ENCODE measurements around the gene FSTL4.

DNA sequence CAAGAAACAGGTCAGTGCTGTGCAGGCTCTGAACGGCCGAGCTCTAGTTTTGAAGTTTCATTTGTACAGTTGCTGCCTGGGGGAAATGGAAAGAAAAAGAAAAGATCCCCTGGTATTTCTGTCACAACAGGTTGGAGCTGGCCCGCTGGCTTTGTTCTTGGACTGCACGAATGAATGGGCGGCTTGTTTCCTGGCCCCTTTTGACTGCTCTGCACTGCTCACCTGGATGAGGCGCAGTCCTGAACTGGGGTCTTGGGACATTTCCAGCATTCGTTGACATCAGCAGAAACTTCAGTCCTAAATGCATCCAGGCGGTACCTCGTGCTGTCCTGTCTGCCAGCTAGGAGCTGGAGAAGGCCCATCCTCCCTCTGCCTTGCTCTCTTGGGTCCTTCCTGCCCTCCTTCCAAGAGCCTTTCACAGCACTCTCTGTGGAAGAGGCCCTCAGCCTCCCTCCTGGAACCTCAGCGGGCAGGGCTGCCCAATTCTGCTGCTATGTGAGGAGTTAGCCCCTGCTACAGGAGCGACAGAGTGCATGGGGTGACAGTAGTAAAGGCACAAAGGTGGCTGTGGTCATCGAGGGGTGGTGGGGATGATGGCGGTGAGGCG, 189.2 kb downstream of the FSTL4 start:
- no peak for TF ChIP-seq POLR2A (IDR thresholded peaks at IDR 0.05)
- TF ChIP-seq, protein P1, sequence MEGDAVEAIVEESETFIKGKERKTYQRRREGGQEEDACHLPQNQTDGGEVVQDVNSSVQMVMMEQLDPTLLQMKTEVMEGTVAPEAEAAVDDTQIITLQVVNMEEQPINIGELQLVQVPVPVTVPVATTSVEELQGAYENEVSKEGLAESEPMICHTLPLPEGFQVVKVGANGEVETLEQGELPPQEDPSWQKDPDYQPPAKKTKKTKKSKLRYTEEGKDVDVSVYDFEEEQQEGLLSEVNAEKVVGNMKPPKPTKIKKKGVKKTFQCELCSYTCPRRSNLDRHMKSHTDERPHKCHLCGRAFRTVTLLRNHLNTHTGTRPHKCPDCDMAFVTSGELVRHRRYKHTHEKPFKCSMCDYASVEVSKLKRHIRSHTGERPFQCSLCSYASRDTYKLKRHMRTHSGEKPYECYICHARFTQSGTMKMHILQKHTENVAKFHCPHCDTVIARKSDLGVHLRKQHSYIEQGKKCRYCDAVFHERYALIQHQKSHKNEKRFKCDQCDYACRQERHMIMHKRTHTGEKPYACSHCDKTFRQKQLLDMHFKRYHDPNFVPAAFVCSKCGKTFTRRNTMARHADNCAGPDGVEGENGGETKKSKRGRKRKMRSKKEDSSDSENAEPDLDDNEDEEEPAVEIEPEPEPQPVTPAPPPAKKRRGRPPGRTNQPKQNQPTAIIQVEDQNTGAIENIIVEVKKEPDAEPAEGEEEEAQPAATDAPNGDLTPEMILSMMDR (IDR thresholded peaks at IDR 0.05): no peak

All from lower leg skin (tissue), 3 donors.